ENCODE data around the gene VSTM4.

DNA sequence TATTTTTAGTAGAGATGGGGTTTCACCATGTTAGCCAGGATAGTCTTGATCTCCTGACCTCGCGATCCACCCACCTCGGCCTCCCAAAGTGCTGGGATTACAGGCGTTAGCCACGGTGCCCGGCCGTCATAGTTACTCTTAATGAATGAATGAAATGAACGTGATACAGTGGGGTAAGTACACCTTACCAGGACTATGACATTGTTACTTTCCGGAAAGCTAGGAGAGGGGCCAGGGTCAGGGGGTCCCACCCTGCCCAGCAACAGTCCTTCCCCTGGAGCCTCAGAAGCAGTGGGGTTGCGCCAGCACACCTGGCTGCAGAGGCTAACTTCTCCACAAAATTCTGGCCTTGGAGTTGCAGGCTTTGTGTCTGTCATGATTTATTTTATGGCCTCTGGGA is 21.4 kb downstream of the VSTM4 start:
- TF ChIP-seq, protein P1, sequence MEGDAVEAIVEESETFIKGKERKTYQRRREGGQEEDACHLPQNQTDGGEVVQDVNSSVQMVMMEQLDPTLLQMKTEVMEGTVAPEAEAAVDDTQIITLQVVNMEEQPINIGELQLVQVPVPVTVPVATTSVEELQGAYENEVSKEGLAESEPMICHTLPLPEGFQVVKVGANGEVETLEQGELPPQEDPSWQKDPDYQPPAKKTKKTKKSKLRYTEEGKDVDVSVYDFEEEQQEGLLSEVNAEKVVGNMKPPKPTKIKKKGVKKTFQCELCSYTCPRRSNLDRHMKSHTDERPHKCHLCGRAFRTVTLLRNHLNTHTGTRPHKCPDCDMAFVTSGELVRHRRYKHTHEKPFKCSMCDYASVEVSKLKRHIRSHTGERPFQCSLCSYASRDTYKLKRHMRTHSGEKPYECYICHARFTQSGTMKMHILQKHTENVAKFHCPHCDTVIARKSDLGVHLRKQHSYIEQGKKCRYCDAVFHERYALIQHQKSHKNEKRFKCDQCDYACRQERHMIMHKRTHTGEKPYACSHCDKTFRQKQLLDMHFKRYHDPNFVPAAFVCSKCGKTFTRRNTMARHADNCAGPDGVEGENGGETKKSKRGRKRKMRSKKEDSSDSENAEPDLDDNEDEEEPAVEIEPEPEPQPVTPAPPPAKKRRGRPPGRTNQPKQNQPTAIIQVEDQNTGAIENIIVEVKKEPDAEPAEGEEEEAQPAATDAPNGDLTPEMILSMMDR (IDR thresholded peaks at IDR 0.05): no peak
- TF ChIP-seq EZH2phosphoT487 (IDR thresholded peaks at IDR 0.05; ENCODE audit: borderline replicate concordance, low read depth) (no peak), ELF1 (IDR thresholded peaks at IDR 0.05) (no peak), TAF1 (IDR thresholded peaks at IDR 0.05; ENCODE audit: borderline replicate concordance, low read depth, low read length) (no peak), MEF2A (IDR thresholded peaks at IDR 0.05; ENCODE audit: borderline replicate concordance, low read depth) (no peak), JUND (IDR thresholded peaks at IDR 0.05) (no peak)
- TF ChIP-seq, protein P2, sequence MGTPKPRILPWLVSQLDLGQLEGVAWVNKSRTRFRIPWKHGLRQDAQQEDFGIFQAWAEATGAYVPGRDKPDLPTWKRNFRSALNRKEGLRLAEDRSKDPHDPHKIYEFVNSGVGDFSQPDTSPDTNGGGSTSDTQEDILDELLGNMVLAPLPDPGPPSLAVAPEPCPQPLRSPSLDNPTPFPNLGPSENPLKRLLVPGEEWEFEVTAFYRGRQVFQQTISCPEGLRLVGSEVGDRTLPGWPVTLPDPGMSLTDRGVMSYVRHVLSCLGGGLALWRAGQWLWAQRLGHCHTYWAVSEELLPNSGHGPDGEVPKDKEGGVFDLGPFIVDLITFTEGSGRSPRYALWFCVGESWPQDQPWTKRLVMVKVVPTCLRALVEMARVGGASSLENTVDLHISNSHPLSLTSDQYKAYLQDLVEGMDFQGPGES (IDR thresholded peaks at IDR 0.05; ENCODE audit: low read depth, low read length): no peak
